Heart left ventricle (tissue), 16 donors: ENCODE results near the gene ORM2. TPM values are rescaled to one million over a fixed set of nuclear protein-coding genes. Genes with fewer than 3 reads are reported as not detected.

Source experiments
- ATAC-seq, 4 donors: fragments of 200-7000 bp; cut with Tn5 transposase; one replicate each; pipeline ENCODE4 v1.9.1; 2020 to 2022; ENCODE audit warnings: moderate library complexity in 4 of 4, mild to moderate bottlenecking in 3 of 4, moderate number of reproducible peaks in 1 of 4
- DNase-seq, 5 donors: peaks; one replicate each; pipeline ENCODE4 v3.0.0-alpha.2; 2020
- H3K27ac ChIP-seq, 12 donors: fragments of 200-600 bp; sonication (generic) in 4 of 12; one replicate each; pipeline versions ENCODE4 v1.5.0 to v1.8.0; 2016 to 2022; ENCODE audit warnings: mild to moderate bottlenecking in 2 of 12
- H3K27me3 ChIP-seq, 9 donors: fragments of 200-600 bp; sonication (generic) in 2 of 9; one replicate each; pipeline versions ENCODE4 v1.5.1 to v1.8.0; 2016 to 2022; ENCODE audit warnings: mild to moderate bottlenecking in 3 of 9
- H3K36me3 ChIP-seq, 9 donors: fragments of 200-600 bp; sonication (generic) in 2 of 9; one replicate each; pipeline versions ENCODE4 v1.5.0 to v1.8.0; 2018 to 2022; ENCODE audit warnings: mild to moderate bottlenecking in 2 of 9
- H3K4me1 ChIP-seq, 12 donors: fragments of 200-600 bp; sonication (generic) in 4 of 12; one replicate each; pipeline versions ENCODE4 v1.5.0 to v1.8.0; 2016 to 2022; ENCODE audit warnings: mild to moderate bottlenecking in 3 of 12
- H3K4me3 ChIP-seq, 12 donors: fragments of 200-600 bp; sonication (generic) in 4 of 12; one replicate each; pipeline versions ENCODE4 v1.5.0 to v1.8.0; 2017 to 2022; ENCODE audit warnings: mild to moderate bottlenecking in 9 of 12, moderate library complexity in 4 of 12
- H3K9me3 ChIP-seq, 12 donors: fragments of 200-600 bp; sonication (generic) in 4 of 12; one replicate each; pipeline versions ENCODE4 v1.5.0 to v1.8.0; 2016 to 2022; ENCODE audit warnings: mild to moderate bottlenecking in 1 of 12
- CTCF ChIP-seq, 12 donors: fragments of 200-600 bp; sonication (generic) in 4 of 12; IDR thresholded peaks; one replicate each; pipeline versions ENCODE4 v1.5.0 to v1.8.0; 2018 to 2022; ENCODE audit warnings: antibody characterized with exemption in 12 of 12, mild to moderate bottlenecking in 5 of 12
- POLR2A ChIP-seq, 2 donors: fragments of 450-650 bp; IDR thresholded peaks; one replicate each; pipeline ENCODE4 v1.6.1; 2017; ENCODE audit warnings: antibody characterized with exemption in 2 of 2, mild to moderate bottlenecking in 2 of 2, moderate library complexity in 2 of 2
- WGBS, 4 donors: extraction: QIAGEN DNeasy Blood & Tissue Kit in 2 of 4; methylation state at CpG; one replicate each; pipeline versions ENCODE4 v1.1.5 to v1.1.7; 2013 to 2018; 5-methylcytosine and 5-hydroxymethylcytosine counted together
- intact Hi-C, 10 donors: fragments of 100-400 bp; cut with DNase I; formaldehyde crosslinking; loops; one replicate each; pipeline versions ENCODE4 v1.11.1 to v1.14.2; 2022
- polyA plus RNA-seq, 2 donors: library from polyadenylated mRNA; stranded (reverse); fragments of 200-250 nt; gene quantifications; one replicate each; pipeline ENCODE4 v1.2.3, GENCODE V29; 2013
- total RNA-seq, 9 donors: library from RNA; depleted of rRNA in 2 of 9; stranded (reverse); fragments of >200 nt in 2 of 9; fragmentation: NEBNext Ultra II Directional in 3 of 9; extraction: Animal tissue kit (Norgen Biotek cat#: 25700) in 3 of 9; gene quantifications; one replicate each; pipeline versions ENCODE4 v1.1.0 to v1.2.4, GENCODE V29; 2016 to 2023
- donor health status: ischemic (EF 13 %, LVEDD 7.1; RV severe dilation, severe dysfunction).
- donor health status: healthy with polysubstance abuse.
- donor health status: DM: no; HTN: yes; CAD: no.
- donor health status: DM: no; HTN: no; CAD: no.
- donor health status: ischemic (EF 25% LVEDD 6.9; RV normal size, moderate dysfunction).
- donor health status: ischemic (EF 25% LVEDD 5.7; RV mildly dilated, moderate dysfunction).
- donor health status: healthy.
- donor health status: DM: yes; HTN: yes; CAD: no.
- donor health status: ischemic (EF 35%, LVEDD 5.7; RV mildly dilated, moderate dysfunction).
- donor health status: nonischemic (EF 11% LVEDD 7.7; RV severe dilation, severe dysfunction).
- donor health status: DM: yes; HTN: yes; CAD: no.
- donor health status: PGD.
- donor health status: ischemic (EF 29% LVEDD 5.4; RV normal size, mild dysfunction).
- donor health status: nonischemic (EF 23%, LVEDD 6.1; RV moderate dilation, normal function).

Gene ORM2
- total and polyA plus RNA-seq, 11 donors = 0.14 TPM; not detected in 10

- WGBS, 4 donors = 89 to 94% (median 92%) methylated on average over 2 of the region's 2 CpGs
Measured at GRCh38 chr9:114338187-114338586, 8.5 kb downstream of the ORM2 start.

GRCh38 chr9:114339130-114339908 is 9.7 kb downstream of the ORM2 start:
- H3K4me3 ChIP-seq = no peak overlapping the region
- H3K36me3 ChIP-seq = peaks cover 0 to 90% (median 73%) of the 10 kb centered on the region in 9 donors
- H3K27ac ChIP-seq = no peak overlapping the region
- H3K4me1 ChIP-seq = peaks cover 0 to 8% (median 0%) of the 10 kb centered on the region in 12 donors
- DNase-seq = peak in 3 of 5 donors; percentile 29 to 72 (median 55)
- TF ChIP-seq CTCF (IDR thresholded peaks at IDR 0.05) = peak; percentile 53 to 75 (median 66)
- TF ChIP-seq POLR2A (IDR thresholded peaks at IDR 0.05) = no peak
- no peaks in the 10 kb centered on the region for H3K9me3 ChIP-seq
- ATAC-seq = peak in 3 of 4 donors; percentile 54 to 59 (median 58)
- WGBS, 4 donors = 83 to 86% (median 85%) methylated on average over 15 to 16 of the region's 16 CpGs
- no peaks in the 10 kb centered on the region for H3K27me3 ChIP-seq
- intact Hi-C loops = no loop called here

More at GRCh38 chr9:114338187-114338586, 8.5 kb downstream of the ORM2 start:
- ATAC-seq (no peak), DNase-seq (no peak)
- Histone ChIP-seq H3K4me1 (peaks cover 0 to 8% (median 0%) of the 10 kb centered on the region in 12 donors), H3K9me3 (no peaks in the 10 kb centered on the region), H3K36me3 (peaks cover 0 to 79% (median 62%) of the 10 kb centered on the region in 9 donors), H3K27ac (no peak overlapping the region), H3K4me3 (no peak overlapping the region), H3K27me3 (no peaks in the 10 kb centered on the region)
- TF ChIP-seq POLR2A (IDR thresholded peaks at IDR 0.05) = no peak
- TF ChIP-seq CTCF (IDR thresholded peaks at IDR 0.05) = no peak
- intact Hi-C loops = no loop called here

- H3K27ac ChIP-seq = peak overlapping the region in 1 of 12 donors; percentile 61
- peaks cover 0 to 100% (median 93%) of the 10 kb centered on the region in 9 donors for H3K36me3 ChIP-seq
- ATAC-seq = no peak
- no peaks in the 10 kb centered on the region for H3K9me3 ChIP-seq
- 89 to 91% (median 89%) methylated on average over 12 of the region's 12 CpGs for WGBS, 4 donors
- peak in 1 of 5 donors; percentile 52 for DNase-seq
- H3K27me3 ChIP-seq = no peaks in the 10 kb centered on the region
- intact Hi-C loops = no loop called here
- no peak for TF ChIP-seq CTCF (IDR thresholded peaks at IDR 0.05)
- TF ChIP-seq POLR2A (IDR thresholded peaks at IDR 0.05) = no peak
- no peak overlapping the region for H3K4me3 ChIP-seq
- H3K4me1 ChIP-seq = peaks cover 0 to 8% (median 0%) of the 10 kb centered on the region in 12 donors
Measured at GRCh38 chr9:114341152-114341830, 11.6 kb downstream of the ORM2 start.

- H3K27me3 ChIP-seq = no peaks in the 10 kb centered on the region
- no peaks in the 10 kb centered on the region for H3K9me3 ChIP-seq
- no peak for ATAC-seq
- TF ChIP-seq CTCF (IDR thresholded peaks at IDR 0.05) = no peak
- TF ChIP-seq POLR2A (IDR thresholded peaks at IDR 0.05) = no peak
- H3K27ac ChIP-seq = no peak overlapping the region
- H3K4me1 ChIP-seq = peaks cover 0 to 8% (median 0%) of the 10 kb centered on the region in 12 donors
- intact Hi-C loops = no loop called here
- 86 to 92% (median 88%) methylated on average over 4 of the region's 4 CpGs for WGBS, 4 donors
- no peak overlapping the region for H3K4me3 ChIP-seq
- H3K36me3 ChIP-seq = peaks cover 0 to 100% (median 95%) of the 10 kb centered on the region in 9 donors
- DNase-seq = peak in 1 of 5 donors; percentile 43
Measured at GRCh38 chr9:114341991-114342390, 12.3 kb downstream of the ORM2 start.
